Smooth muscle cell (in vitro differentiated cells): ENCODE measurements around the gene GPRC5C. TPM values are rescaled to one million over a fixed set of nuclear protein-coding genes. Genes with fewer than 3 reads are reported as not detected.

ENCODE experiments used
- DNase-seq: peaks from one replicate; lab custom pipeline; 2025; ENCODE audit not compliant: unreplicated experiment; lab: John Stamatoyannopoulos, UW
- H2AFZ ChIP-seq: fragments of 200-600 bp; sonication (generic); 2 replicates; pipeline ENCODE4 v1.6.0; 2016; ENCODE audit warnings: antibody characterized with exemption, low read depth, mild to moderate bottlenecking
- H3F3A ChIP-seq: fragments of 200-600 bp; sonication (generic); 2 replicates; pipeline ENCODE4 v1.6.0; 2017; ENCODE audit warnings: antibody characterized with exemption, low read depth
- H3K27ac ChIP-seq: fragments of 200-600 bp; sonication (generic); 2 replicates; pipeline ENCODE4 v1.5.1; 2016; ENCODE audit warnings: low read depth, mild to moderate bottlenecking
- H3K27me3 ChIP-seq: fragments of 200-600 bp; sonication (generic); 2 replicates; pipeline ENCODE4 v1.6.1; 2016; ENCODE audit warnings: low read depth, mild to moderate bottlenecking
- H3K36me3 ChIP-seq: fragments of 200-600 bp; sonication (generic); 2 replicates; pipeline ENCODE4 v1.5.1; 2016; ENCODE audit warnings: low read depth
- H3K4me1 ChIP-seq: fragments of 200-600 bp; sonication (generic); 2 replicates; pipeline ENCODE4 v1.5.1; 2016; ENCODE audit warnings: low read depth
- H3K4me2 ChIP-seq: fragments of 200-600 bp; sonication (generic); 2 replicates; pipeline ENCODE4 v1.6.0; 2016; ENCODE audit warnings: mild to moderate bottlenecking
- H3K4me3 ChIP-seq: fragments of 200-600 bp; sonication (generic); 2 replicates; pipeline ENCODE4 v1.5.1; 2016; ENCODE audit warnings: mild to moderate bottlenecking
- H3K79me2 ChIP-seq: fragments of 200-600 bp; sonication (generic); 2 replicates; pipeline ENCODE4 v1.6.0; 2016; ENCODE audit warnings: low read depth, mild to moderate bottlenecking
- H3K9ac ChIP-seq: fragments of 200-600 bp; sonication (generic); 2 replicates; pipeline ENCODE4 v1.6.0; 2016; ENCODE audit warnings: low read depth
- H3K9me3 ChIP-seq: fragments of 200-600 bp; sonication (generic); replicated peaks from 2 replicates; pipeline ENCODE4 v1.5.1; 2016; ENCODE audit warnings: low read depth
- H4K20me1 ChIP-seq: fragments of 200-600 bp; sonication (generic); 2 replicates; pipeline ENCODE4 v1.6.0; 2016; ENCODE audit warnings: low read depth
- WGBS: methylation state at CpG from one replicate; pipeline ENCODE4 v1.1.7; 2016; ENCODE audit warnings: low lambda C conversion rate; 5-methylcytosine and 5-hydroxymethylcytosine counted together
- polyA plus RNA-seq: library from polyadenylated mRNA; unstranded; fragments of >200 nt; fragmentation: Nextera tagmentation; extraction: Ambion mirVana; gene quantifications from 2 replicates; pipeline ENCODE4 v1.2.1, GENCODE V29; 2016
- total RNA-seq: library from RNA; depleted of rRNA; stranded (reverse); fragments of >200 nt; gene quantifications from 2 replicates; pipeline ENCODE4 v1.2.3, GENCODE V29; 2014
- TF ChIP-seq, protein P1 (sequence below): fragments of 200-600 bp; sonication (generic); IDR thresholded peaks from 2 replicates; pipeline ENCODE4 v1.5.1; 2017; ENCODE audit warnings: borderline replicate concordance, mild to moderate bottlenecking, antibody characterized with exemption; ENCODE audit not compliant: insufficient read depth, poor library complexity, severe bottlenecking

GPRC5C gene
- total and polyA plus RNA-seq, 2 experiments from 2014 or later: 64.5 to 96.9 TPM

DNA sequence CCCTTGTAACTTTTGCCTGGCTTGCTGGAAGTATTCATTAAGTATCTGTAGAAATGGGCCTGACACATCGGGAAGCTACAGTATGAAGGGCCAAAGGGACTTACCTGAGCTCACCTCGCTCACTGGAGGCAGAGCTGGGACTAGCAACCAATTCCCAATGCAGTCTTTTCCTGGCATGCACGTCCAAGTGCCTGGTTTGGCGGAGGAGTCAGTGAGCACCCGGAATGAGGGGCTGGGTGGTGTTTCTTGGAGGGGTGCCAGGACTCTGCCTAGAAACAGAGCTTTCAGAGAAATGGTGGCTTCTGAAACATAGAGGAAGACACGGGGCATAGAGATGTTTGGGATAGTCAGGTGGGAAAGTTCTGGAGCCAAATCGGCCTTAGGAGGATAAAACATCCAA is 18.4 kb upstream of the GPRC5C start:
- H3K36me3 ChIP-seq: no peaks in the 10 kb centered on the region
- no peak overlapping the region for H3K9ac ChIP-seq
- H3F3A ChIP-seq: peaks cover 11% of the 10 kb centered on the region
- H3K4me3 ChIP-seq: no peak overlapping the region
- no peaks in the 10 kb centered on the region for H4K20me1 ChIP-seq
- no peak overlapping the region for H2AFZ ChIP-seq
- no peak overlapping the region for H3K27ac ChIP-seq
- TF ChIP-seq, protein P1, sequence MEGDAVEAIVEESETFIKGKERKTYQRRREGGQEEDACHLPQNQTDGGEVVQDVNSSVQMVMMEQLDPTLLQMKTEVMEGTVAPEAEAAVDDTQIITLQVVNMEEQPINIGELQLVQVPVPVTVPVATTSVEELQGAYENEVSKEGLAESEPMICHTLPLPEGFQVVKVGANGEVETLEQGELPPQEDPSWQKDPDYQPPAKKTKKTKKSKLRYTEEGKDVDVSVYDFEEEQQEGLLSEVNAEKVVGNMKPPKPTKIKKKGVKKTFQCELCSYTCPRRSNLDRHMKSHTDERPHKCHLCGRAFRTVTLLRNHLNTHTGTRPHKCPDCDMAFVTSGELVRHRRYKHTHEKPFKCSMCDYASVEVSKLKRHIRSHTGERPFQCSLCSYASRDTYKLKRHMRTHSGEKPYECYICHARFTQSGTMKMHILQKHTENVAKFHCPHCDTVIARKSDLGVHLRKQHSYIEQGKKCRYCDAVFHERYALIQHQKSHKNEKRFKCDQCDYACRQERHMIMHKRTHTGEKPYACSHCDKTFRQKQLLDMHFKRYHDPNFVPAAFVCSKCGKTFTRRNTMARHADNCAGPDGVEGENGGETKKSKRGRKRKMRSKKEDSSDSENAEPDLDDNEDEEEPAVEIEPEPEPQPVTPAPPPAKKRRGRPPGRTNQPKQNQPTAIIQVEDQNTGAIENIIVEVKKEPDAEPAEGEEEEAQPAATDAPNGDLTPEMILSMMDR: no peak
- no peaks in the 10 kb centered on the region for H3K4me1 ChIP-seq
- H3K4me2 ChIP-seq: no peak overlapping the region
- H3K79me2 ChIP-seq: no peaks in the 10 kb centered on the region
- H3K9me3 ChIP-seq: no peaks in the 10 kb centered on the region
- no peak for DNase-seq
- H3K27me3 ChIP-seq: no peaks in the 10 kb centered on the region
- WGBS: 94% methylated on average over 7 of the region's 7 CpGs

DNA sequence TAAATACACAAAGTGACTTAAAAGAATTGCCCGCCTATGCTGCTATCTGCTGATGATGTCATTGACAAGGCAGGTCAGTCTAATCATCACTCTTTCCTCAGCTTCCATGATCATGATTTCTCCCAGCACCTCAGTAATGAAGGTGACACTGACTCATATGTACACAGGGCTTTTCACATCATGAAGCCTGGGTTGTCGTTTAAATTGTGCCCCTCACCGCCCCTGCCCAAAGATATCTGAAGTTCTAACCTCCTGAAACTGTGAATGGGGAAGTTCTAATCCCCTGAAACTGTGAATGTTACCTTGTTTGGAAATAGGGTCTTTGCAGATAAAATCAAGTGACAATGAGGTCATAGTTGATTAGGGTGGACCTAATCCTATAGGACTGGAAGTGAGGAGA is 17.4 kb upstream of the GPRC5C start:
- no peaks in the 10 kb centered on the region for H4K20me1 ChIP-seq
- TF ChIP-seq, protein P1: no peak
- H3F3A ChIP-seq: peaks cover 11% of the 10 kb centered on the region
- H3K9ac ChIP-seq: no peak overlapping the region
- no peak overlapping the region for H3K4me2 ChIP-seq
- H3K27ac ChIP-seq: no peak overlapping the region
- H3K79me2 ChIP-seq: no peaks in the 10 kb centered on the region
- H3K4me3 ChIP-seq: no peak overlapping the region
- no peak for DNase-seq
- no peaks in the 10 kb centered on the region for H3K36me3 ChIP-seq
- no peak overlapping the region for H2AFZ ChIP-seq
- no peaks in the 10 kb centered on the region for H3K27me3 ChIP-seq
- no peaks in the 10 kb centered on the region for H3K9me3 ChIP-seq
- H3K4me1 ChIP-seq: no peaks in the 10 kb centered on the region
- WGBS: 48% methylated on average over 3 of the region's 3 CpGs

DNA sequence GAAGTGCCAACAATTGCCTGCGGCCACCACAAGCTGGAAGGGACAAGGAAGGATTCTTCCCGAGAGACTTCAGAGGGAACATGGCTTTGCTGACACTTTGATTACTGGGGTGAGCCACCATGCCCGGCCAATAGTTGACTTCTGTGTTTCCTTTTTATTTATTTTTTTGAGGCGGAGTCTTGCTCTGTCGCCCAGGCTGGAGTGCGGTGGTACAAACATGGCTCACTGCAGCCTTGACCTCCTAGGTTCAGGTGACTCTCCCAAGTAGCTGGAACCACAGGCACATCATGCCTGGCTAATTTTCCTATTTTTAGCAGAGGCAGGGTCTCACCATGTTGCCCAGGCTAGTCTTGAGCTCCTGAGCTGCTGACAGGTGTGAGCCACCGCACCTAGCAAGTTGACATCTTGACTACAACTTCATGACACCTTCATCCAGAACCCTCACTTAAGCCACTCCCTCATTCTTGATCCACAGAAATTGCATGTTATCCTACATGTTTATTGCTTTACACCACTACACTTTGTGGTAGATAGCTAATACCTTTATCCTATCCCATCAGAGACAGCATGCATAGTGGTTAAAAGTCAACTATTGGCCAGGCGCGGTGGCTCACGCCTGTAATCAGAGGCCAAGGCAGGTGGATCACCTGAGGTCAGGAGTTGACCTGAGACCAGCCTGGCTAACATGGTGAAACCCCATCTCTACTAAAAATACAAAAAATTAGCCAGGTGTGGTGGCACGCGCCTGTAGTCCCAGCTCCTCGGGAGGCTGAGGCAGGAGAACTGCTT is 16.1 kb upstream of the GPRC5C start:
- no peak overlapping the region for H3K4me3 ChIP-seq
- TF ChIP-seq, protein P1: no peak

More for the DNA sequence above, 16.1 kb upstream of the GPRC5C start:
- Histone ChIP-seq H3K27me3 (no peaks in the 10 kb centered on the region), H3K36me3 (no peaks in the 10 kb centered on the region), H3K27ac (no peak overlapping the region), H2AFZ (no peak overlapping the region), H4K20me1 (no peaks in the 10 kb centered on the region), H3F3A (peaks cover 15% of the 10 kb centered on the region), H3K9ac (no peak overlapping the region), H3K4me2 (no peak overlapping the region), H3K9me3 (no peaks in the 10 kb centered on the region), H3K4me1 (no peaks in the 10 kb centered on the region), H3K79me2 (no peaks in the 10 kb centered on the region)
- DNase-seq: no peak
- 96% methylated on average over 13 of the region's 13 CpGs for WGBS
